H1 (cell line): Measurements from ENCODE around the gene CD44. TPM values are rescaled to one million over a fixed set of nuclear protein-coding genes. Genes with fewer than 3 reads are reported as not detected.

Experiments
- CTCF ChIA-PET: fragments of 300-600 bp; sonication (Branson Sonifier 250); formaldehyde crosslinking; loops from one replicate; lab custom pipeline; 2021; ENCODE audit not compliant: partially characterized antibody; lab: Charles Lee
- POLR2A ChIA-PET: fragments of 300-600 bp; sonication (Branson Sonifier 250); formaldehyde crosslinking; loops from one replicate; lab custom pipeline; 2021; ENCODE audit warnings: inconsistent platforms; ENCODE audit not compliant: partially characterized antibody; lab: Charles Lee
- DNase-seq, 2 experiments: peaks; one replicate each; pipeline versions ENCODE4 v3.0.0 to v3.0.0-alpha.2; 2010 to 2022; ENCODE audit warnings: low spot score in 2 of 2, low read depth in 1 of 2, mixed read lengths in 1 of 2
- FAIRE-seq: peaks from 2 replicates; lab custom pipeline; 2011; peaks lifted over from hg19 to GRCh38; lab: Jason Lieb, UNC
- H2AFZ ChIP-seq: 2 replicates; pipeline ENCODE4 v1.8.1; 2012; ENCODE audit warnings: low read length, inconsistent platforms
- H2AK5ac ChIP-seq: 2 replicates; pipeline ENCODE4 v1.6.1; 2013; ENCODE audit warnings: low read depth, low read length
- H2BK120ac ChIP-seq: replicated peaks from 2 replicates; pipeline ENCODE3; 2013; ENCODE audit warnings: low read depth, low read length, inconsistent platforms
- H2BK12ac ChIP-seq: 2 replicates; pipeline ENCODE4 v1.6.1; 2013; ENCODE audit warnings: low read depth, low read length
- H2BK15ac ChIP-seq: 2 replicates; pipeline ENCODE4 v1.6.1; 2013; ENCODE audit warnings: low read length
- H2BK20ac ChIP-seq: 2 replicates; pipeline ENCODE4 v1.6.1; 2013; ENCODE audit warnings: low read length
- H2BK5ac ChIP-seq: 2 replicates; pipeline ENCODE4 v1.6.1; 2013; ENCODE audit warnings: low read depth, low read length
- H3K14ac ChIP-seq: 2 replicates; pipeline ENCODE4 v1.6.1; 2013; ENCODE audit warnings: inconsistent platforms; ENCODE audit not compliant: insufficient read length
- H3K18ac ChIP-seq: 2 replicates; pipeline ENCODE4 v1.6.1; 2013; ENCODE audit warnings: low read length; ENCODE audit errors: extremely low read depth
- H3K23ac ChIP-seq: 2 replicates; pipeline ENCODE4 v1.6.1; 2013; ENCODE audit warnings: inconsistent platforms; ENCODE audit not compliant: insufficient read length
- H3K23me2 ChIP-seq: 2 replicates; pipeline ENCODE4 v1.6.1; 2013; ENCODE audit warnings: low read depth, low read length
- H3K27ac ChIP-seq: 2 replicates; pipeline ENCODE4 v1.6.1; 2011; ENCODE audit warnings: low read depth, low read length, inconsistent platforms
- H3K27me3 ChIP-seq, 4 experiments: replicated peaks in 1 of 4; 1 replicate in 1 of 4; 2 replicates in 3 of 4; pipeline versions ENCODE4 v1.6.1 to v1.8.1; 2011 to 2013; ENCODE audit warnings: low read length in 3 of 4, mild to moderate bottlenecking in 3 of 4, inconsistent platforms in 2 of 4, mixed read lengths in 2 of 4, moderate library complexity in 1 of 4; ENCODE audit not compliant: control insufficient read depth in 3 of 4, insufficient read depth in 3 of 4; ENCODE audit errors: extremely low read depth in 1 of 4
- H3K36me3 ChIP-seq, 4 experiments: 2 replicates each; pipeline versions ENCODE4 v1.6.1 to v1.8.1; 2011 to 2013; ENCODE audit warnings: mild to moderate bottlenecking in 4 of 4, low read length in 3 of 4, moderate library complexity in 2 of 4, control low read depth in 1 of 4, inconsistent platforms in 1 of 4; ENCODE audit not compliant: insufficient read depth in 4 of 4, control insufficient read depth in 2 of 4
- H3K4ac ChIP-seq: replicated peaks from 2 replicates; pipeline ENCODE3; 2013; ENCODE audit warnings: low read length, low read depth, mixed read lengths, inconsistent platforms; ENCODE audit not compliant: insufficient read length
- H3K4me1 ChIP-seq, 4 experiments: replicated peaks in 1 of 4; 1 replicate in 1 of 4; 2 replicates in 3 of 4; pipeline versions ENCODE4 v1.6.1 to v1.8.1; 2011 to 2013; ENCODE audit warnings: low read length in 3 of 4, inconsistent platforms in 2 of 4, mixed read lengths in 1 of 4; ENCODE audit not compliant: insufficient read depth in 4 of 4, control insufficient read depth in 3 of 4
- H3K4me2 ChIP-seq, 2 experiments: 2 replicates each; pipeline versions ENCODE4 v1.6.1 to v1.8.1; 2011 to 2013; ENCODE audit warnings: low read depth in 2 of 2, low read length in 2 of 2, control low read depth in 1 of 2, inconsistent platforms in 1 of 2, mild to moderate bottlenecking in 1 of 2; ENCODE audit not compliant: insufficient read depth in 1 of 2
- H3K4me3 ChIP-seq, 4 experiments: fragments of 200-600, 300-600 bp in 1 of 4; sonication (generic), shearing (Covaris generic), sonication (Bioruptor Twin) in 1 of 4; 2 replicates each; pipeline versions ENCODE4 v1.5.1 to v1.8.1; 2011 to 2016; ENCODE audit warnings: low read length in 4 of 4, low read depth in 3 of 4, control low read depth in 2 of 4, inconsistent platforms in 2 of 4, mild to moderate bottlenecking in 2 of 4, mixed read lengths in 1 of 4, moderate library complexity in 1 of 4; ENCODE audit not compliant: insufficient read depth in 2 of 4; ENCODE audit errors: extremely low read depth in 1 of 4
- H3K56ac ChIP-seq: replicated peaks from 2 replicates; pipeline ENCODE3; 2013; ENCODE audit warnings: low read depth, mild to moderate bottlenecking, mixed read lengths, low read length, inconsistent platforms; ENCODE audit not compliant: insufficient read length
- H3K79me1 ChIP-seq: 2 replicates; pipeline ENCODE4 v1.6.1; 2013; ENCODE audit warnings: low read depth, low read length, control low read depth
- H3K79me2 ChIP-seq, 2 experiments: 2 replicates each; pipeline versions ENCODE4 v1.6.1 to v1.8.1; 2012 to 2013; ENCODE audit warnings: low read length in 2 of 2, mild to moderate bottlenecking in 2 of 2, inconsistent platforms in 1 of 2; ENCODE audit not compliant: insufficient read depth in 2 of 2, control insufficient read depth in 1 of 2
- H3K9ac ChIP-seq, 4 experiments: replicated peaks in 1 of 4; 1 replicate in 1 of 4; 2 replicates in 3 of 4; pipeline versions ENCODE4 v1.6.1 to v1.8.1; 2011 to 2013; ENCODE audit warnings: low read depth in 3 of 4, low read length in 3 of 4, control low read depth in 2 of 4, mild to moderate bottlenecking in 2 of 4, moderate library complexity in 2 of 4, inconsistent platforms in 1 of 4; ENCODE audit errors: extremely low read depth in 1 of 4
- H3K9me3 ChIP-seq, 2 experiments: 2 replicates each; pipeline versions ENCODE4 v1.6.1 to v1.8.1; 2012 to 2013; ENCODE audit warnings: mild to moderate bottlenecking in 2 of 2, moderate library complexity in 2 of 2, control low read depth in 1 of 2, inconsistent platforms in 1 of 2, low read depth in 1 of 2, low read length in 1 of 2, mixed read lengths in 1 of 2; ENCODE audit not compliant: insufficient read depth in 2 of 2
- H4K20me1 ChIP-seq, 2 experiments: replicated peaks in 1 of 2; 2 replicates each; pipeline versions ENCODE3 to v1.8.1; 2011 to 2013; ENCODE audit warnings: inconsistent platforms in 2 of 2, low read length in 2 of 2, mild to moderate bottlenecking in 1 of 2; ENCODE audit not compliant: insufficient read depth in 2 of 2, control insufficient read depth in 1 of 2
- H4K5ac ChIP-seq: 2 replicates; pipeline ENCODE4 v1.6.1; 2013; ENCODE audit warnings: low read length, low read depth, mixed read lengths, inconsistent platforms; ENCODE audit not compliant: insufficient read length
- H4K8ac ChIP-seq: 2 replicates; pipeline ENCODE4 v1.8.0; 2013; ENCODE audit warnings: mild to moderate bottlenecking, moderate library complexity, low read length, inconsistent platforms; ENCODE audit not compliant: insufficient read depth; ENCODE audit errors: extremely low read depth
- H4K91ac ChIP-seq: replicated peaks from 2 replicates; pipeline ENCODE3; 2013; ENCODE audit warnings: low read length, mixed read lengths, inconsistent platforms; ENCODE audit not compliant: insufficient read length
- ATF2 ChIP-seq: IDR thresholded peaks from 2 replicates; pipeline ENCODE4 v1.6.1; 2012; ENCODE audit warnings: low read length, inconsistent platforms
- CEBPB ChIP-seq: IDR thresholded peaks from 2 replicates; pipeline ENCODE4 v1.6.1; 2012; ENCODE audit warnings: low read depth, low read length
- CHD2 ChIP-seq: IDR thresholded peaks from 2 replicates; pipeline ENCODE4 v1.6.1; 2012; ENCODE audit warnings: low read length, improper control_type of control experiment
- RAD21 ChIP-seq, 2 experiments: IDR thresholded peaks in 1 of 2; conservative IDR thresholded peaks in 1 of 2; 2 replicates each; pipeline ENCODE4 v1.6.1; 2011; ENCODE audit warnings: low read depth in 2 of 2, low read length in 2 of 2, improper control_type of control experiment in 1 of 2, inconsistent platforms in 1 of 2, mild to moderate bottlenecking in 1 of 2, moderate library complexity in 1 of 2
- SAP30 ChIP-seq: fragments of 300-600 bp; sonication (generic); IDR thresholded peaks from 2 replicates; pipeline ENCODE4 v1.7.1; 2012; ENCODE audit warnings: low read length, moderate library complexity, mild to moderate bottlenecking, inconsistent platforms; ENCODE audit not compliant: insufficient read depth, insufficient replicate concordance
- TCF12 ChIP-seq: IDR thresholded peaks from 2 replicates; pipeline ENCODE4 v1.6.1; 2011; ENCODE audit warnings: low read depth, mild to moderate bottlenecking, low read length
- YY1 ChIP-seq: IDR thresholded peaks from 2 replicates; pipeline ENCODE4 v1.6.1; 2011; ENCODE audit warnings: low read depth, mild to moderate bottlenecking, low read length
- WGBS, 2 experiments: shearing (Covaris generic) in 1 of 2; methylation state at CpG; one replicate each; pipeline versions ENCODE4 v1.1.6 to v1.1.7; 2013 to 2015; ENCODE audit warnings: low lambda C conversion rate in 2 of 2, mixed read lengths in 2 of 2, inconsistent platforms in 1 of 2, low coverage in 1 of 2, missing lambda C conversion rate in 1 of 2; ENCODE audit not compliant: insufficient replicate concordance in 2 of 2, insufficient coverage in 1 of 2, insufficient read length in 1 of 2; ENCODE audit errors: extremely low coverage in 1 of 2, missing lambda C conversion rate in 1 of 2; 5-methylcytosine and 5-hydroxymethylcytosine counted together
- polyA plus RNA-seq, 7 experiments: library from polyadenylated mRNA; depleted of rRNA in 3 of 7; stranded (reverse) in 5 of 7; unstranded in 2 of 7; fragments of >200 nt in 5 of 7; fragments of 200-250 nt in 2 of 7; gene quantifications; 1 replicate in 5 of 7; 2 replicates in 1 of 7; 4 replicates in 1 of 7; pipeline versions ENCODE4 v1.2.1 to v1.2.3, GENCODE V29; 2011 to 2013; ENCODE audit warnings: missing spikeins in 2 of 7, mixed read lengths in 2 of 7
- total RNA-seq: library from RNA; stranded (reverse); fragmentation: NEBNext Ultra II Directional; extraction: Animal tissue kit (Norgen Biotek cat#: 25700); gene quantifications from 2 replicates; pipeline ENCODE4 v1.2.1, GENCODE V29; 2021
- TF ChIP-seq, protein P1 (sequence below), 3 experiments: IDR thresholded peaks; 1 replicate in 2 of 3; 2 replicates in 1 of 3; pipeline versions ENCODE4 v1.5.1 to v1.6.1; 2011; ENCODE audit warnings: low read length in 3 of 3, mild to moderate bottlenecking in 3 of 3, inconsistent platforms in 2 of 3, low read depth in 1 of 3, moderate library complexity in 1 of 3; ENCODE audit not compliant: insufficient read depth in 1 of 3; ENCODE audit errors: control extremely low read depth in 1 of 3

The CD44 gene
- total and polyA plus RNA-seq, 2 of the 8 experiments (the other 6 are each of a cell fraction or from before 2014, with no cell fraction given), result 11.8 to 13.7 TPM

GRCh38 chr11:35127619-35128018, 11.4 kb upstream of the CD44 start:
- Histone ChIP-seq H2AK5ac (no peak overlapping the region), H4K20me1 (no peaks in the 10 kb centered on the region), H3K4ac (no peak overlapping the region), H3K36me3 (no peaks in the 10 kb centered on the region), H3K4me1 (no peaks in the 10 kb centered on the region), H3K79me1 (no peaks in the 10 kb centered on the region), H4K5ac (no peak overlapping the region), H3K9me3 (no peaks in the 10 kb centered on the region), H3K18ac (no peak overlapping the region), H4K8ac (no peak overlapping the region), H2BK5ac (no peak overlapping the region), H3K27ac (no peak overlapping the region), H4K91ac (no peak overlapping the region), H2AFZ (no peak overlapping the region), H3K9ac (no peak overlapping the region), H3K4me3 (no peak overlapping the region), H2BK20ac (no peak overlapping the region), H2BK15ac (no peak overlapping the region), H3K27me3 (no peaks in the 10 kb centered on the region), H3K23ac (no peak overlapping the region), H2BK12ac (no peak overlapping the region), H3K4me2 (no peak overlapping the region), H2BK120ac (no peak overlapping the region), H3K14ac (no peak overlapping the region), H3K56ac (no peak overlapping the region), H3K79me2 (no peaks in the 10 kb centered on the region), H3K23me2 (no peaks in the 10 kb centered on the region)
- ChIA-PET POLR2A (no interaction called here), CTCF (no interaction called here)
- WGBS, 2 experiments, result 84% methylated on average over 2 of the region's 2 CpGs; no CpG with 5 or more reads in 1 of the 2 experiments
- TF ChIP-seq ATF2, result no peak
- no peak for TF ChIP-seq CEBPB
- TF ChIP-seq CHD2, result no peak
- TF ChIP-seq, protein P1, sequence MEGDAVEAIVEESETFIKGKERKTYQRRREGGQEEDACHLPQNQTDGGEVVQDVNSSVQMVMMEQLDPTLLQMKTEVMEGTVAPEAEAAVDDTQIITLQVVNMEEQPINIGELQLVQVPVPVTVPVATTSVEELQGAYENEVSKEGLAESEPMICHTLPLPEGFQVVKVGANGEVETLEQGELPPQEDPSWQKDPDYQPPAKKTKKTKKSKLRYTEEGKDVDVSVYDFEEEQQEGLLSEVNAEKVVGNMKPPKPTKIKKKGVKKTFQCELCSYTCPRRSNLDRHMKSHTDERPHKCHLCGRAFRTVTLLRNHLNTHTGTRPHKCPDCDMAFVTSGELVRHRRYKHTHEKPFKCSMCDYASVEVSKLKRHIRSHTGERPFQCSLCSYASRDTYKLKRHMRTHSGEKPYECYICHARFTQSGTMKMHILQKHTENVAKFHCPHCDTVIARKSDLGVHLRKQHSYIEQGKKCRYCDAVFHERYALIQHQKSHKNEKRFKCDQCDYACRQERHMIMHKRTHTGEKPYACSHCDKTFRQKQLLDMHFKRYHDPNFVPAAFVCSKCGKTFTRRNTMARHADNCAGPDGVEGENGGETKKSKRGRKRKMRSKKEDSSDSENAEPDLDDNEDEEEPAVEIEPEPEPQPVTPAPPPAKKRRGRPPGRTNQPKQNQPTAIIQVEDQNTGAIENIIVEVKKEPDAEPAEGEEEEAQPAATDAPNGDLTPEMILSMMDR (IDR thresholded peaks at IDR 0.05; ENCODE audit: control extremely low read depth in 1 of 3, insufficient read depth in 1 of 3, low read depth in 1 of 3, low read length in 3 of 3), result no peak
- no peak for TF ChIP-seq SAP30
- TF ChIP-seq TCF12, result no peak
- no peak for TF ChIP-seq RAD21 (IDR thresholded peaks at IDR 0.05 in 1 of 2, conservative IDR thresholded peaks at IDR 0.05 in 1 of 2; ENCODE audit: low read depth in 2 of 2, low read length in 2 of 2)
- no peak for TF ChIP-seq YY1
- FAIRE-seq (no peak), DNase-seq (no peak)
